Measurements from ENCODE around the gene AKAP13.
"Not testable (repeated sequence)": the region's sequence is repeated elsewhere in the genome, so short reads cannot be mapped to it uniquely, and the experiment has no call there.

The AKAP13 gene

DNA sequence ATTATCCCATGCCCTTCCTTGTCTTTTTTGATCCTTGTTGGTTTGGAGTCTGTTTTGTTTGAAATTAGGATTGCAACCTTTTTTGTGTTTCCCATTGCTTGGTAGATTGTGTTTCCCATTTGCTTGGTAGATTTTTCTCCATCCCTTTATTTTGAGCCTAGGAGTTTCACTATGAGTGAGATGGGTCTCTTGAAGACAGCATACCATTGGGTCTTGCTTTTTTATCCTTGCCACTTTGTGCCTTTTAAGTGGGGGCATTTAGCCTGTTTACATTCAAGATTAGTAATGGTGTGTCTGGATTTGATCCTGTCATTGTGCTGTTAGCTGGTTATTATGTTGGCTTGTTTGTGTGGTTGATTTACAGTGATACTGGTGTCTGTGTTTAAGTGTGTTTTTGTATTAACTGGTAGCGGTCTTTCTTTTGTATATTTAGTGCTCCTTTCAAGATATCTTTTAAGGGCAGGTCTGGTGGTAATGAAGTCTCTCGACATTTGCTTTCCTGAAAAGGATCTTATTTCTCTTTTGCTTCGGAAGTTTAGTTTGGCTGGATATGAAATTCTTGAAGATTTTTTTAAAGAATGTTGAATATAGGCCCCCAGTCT is 70.8 kb downstream of the AKAP13 start:
- DNase-seq = no peak

DNA sequence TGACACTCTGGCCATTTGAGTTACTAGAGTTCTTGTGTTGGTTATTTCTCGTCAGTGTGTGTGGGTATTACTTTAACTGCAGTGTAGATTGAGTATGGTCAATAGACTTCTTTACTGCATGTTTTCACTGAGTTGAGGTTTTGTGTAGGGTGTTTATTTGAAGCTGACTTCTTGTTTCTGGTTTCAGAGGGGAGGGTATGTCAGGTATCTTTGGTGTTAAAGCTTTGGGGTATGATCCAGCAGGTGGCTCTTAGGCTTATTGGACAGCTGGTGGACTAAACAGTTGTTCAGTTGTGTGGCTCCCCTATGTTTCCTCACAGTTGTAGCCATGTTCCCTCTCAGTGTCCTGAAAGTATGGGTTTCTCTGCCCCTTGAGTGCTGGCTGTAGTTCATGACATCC is 72.0 kb downstream of the AKAP13 start:
- DNase-seq = no peak

DNA sequence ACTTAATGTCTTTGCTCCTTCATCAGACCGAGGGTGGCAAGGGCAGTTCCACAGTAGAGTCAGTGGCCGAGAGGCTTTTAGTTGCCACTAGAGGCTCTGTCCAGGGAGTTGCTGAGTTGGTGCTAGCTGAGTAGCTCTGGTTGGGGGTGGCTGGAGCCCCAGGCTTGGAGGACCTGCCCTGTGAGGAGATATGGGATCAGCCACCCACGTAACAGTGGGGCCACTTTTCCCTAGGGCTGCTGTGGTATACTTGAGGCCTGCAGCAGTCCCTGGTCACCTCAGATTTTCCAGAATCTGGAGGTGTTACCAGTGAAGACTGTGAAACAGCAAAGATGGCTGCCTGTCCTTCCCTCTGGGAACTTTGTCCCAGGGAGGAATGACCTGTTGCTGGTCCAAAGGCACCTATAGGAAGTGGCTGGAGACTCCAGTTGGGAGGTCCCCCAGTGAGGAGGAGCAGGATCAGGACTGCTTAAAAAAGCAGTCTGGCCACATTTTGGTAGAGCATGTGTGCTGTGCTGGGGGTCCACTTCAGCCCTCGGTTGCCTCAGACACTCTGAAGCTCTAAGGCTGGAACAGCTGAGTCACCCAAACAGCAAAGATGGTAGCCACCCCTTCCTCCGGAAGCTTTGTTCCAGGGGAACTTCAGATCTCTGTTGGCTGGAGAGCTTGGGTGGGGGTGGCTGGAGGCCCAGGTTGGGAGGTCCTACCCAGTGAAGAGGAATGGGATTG is 72.9 kb downstream of the AKAP13 start:
- no peak for DNase-seq

DNA sequence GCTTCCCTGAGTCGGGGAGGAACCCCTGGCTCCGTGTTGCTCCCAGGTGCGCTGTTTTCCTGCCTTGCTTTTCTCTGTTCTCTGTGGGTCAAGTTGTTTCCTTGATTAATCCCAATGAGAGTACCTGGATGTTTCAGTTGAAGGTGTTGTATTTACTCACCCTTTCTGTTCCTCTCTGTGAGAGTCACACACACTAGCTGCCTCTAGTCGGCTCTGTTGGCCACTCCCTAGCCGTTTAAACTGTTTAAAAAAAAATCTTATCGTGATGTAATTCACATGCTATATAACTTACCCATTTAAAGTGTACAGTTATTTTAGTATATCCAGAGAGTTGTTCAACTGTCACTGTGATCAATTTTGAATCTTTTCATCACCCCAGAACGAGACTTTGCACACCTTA is 74.0 kb downstream of the AKAP13 start:
- DNase-seq = no peak

DNA sequence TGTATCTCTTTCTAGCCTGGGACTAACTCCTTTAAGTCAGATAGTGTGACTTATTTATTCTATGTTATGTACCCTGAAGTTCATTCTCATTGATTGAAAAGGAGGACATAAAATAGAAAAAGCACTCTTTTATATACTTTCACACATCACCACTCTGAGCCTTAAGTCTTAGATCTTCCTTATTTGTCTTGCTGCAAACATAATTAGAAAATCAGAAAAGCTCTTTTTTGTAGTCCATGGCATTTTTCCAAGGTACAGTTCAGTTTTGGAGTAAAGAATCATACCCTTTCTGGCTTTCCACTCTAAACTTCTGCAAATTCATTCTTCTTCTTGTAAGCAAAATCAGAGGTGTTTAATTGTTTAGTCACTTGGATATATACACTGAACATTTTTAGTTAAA is 75.5 kb downstream of the AKAP13 start:
- no peak for DNase-seq

DNA sequence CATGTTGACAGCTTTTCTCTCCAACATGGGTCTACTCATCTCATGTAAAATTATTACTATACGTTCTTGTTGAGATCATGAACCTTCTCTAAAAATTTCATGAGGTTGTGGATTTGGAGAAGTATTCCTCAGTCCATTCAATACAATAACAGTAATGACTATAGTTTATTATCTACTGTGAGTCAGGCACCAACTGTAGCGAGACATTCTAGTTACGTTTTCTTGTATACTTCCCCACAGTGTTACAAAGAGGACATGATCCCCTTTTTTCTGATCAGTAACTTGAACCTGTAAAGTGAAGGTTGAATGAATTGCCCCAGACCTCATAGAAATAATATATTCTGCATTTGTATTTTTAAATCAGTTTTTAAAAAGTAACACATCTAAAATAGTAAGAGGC is 76.4 kb downstream of the AKAP13 start:
- DNase-seq = no peak

DNA sequence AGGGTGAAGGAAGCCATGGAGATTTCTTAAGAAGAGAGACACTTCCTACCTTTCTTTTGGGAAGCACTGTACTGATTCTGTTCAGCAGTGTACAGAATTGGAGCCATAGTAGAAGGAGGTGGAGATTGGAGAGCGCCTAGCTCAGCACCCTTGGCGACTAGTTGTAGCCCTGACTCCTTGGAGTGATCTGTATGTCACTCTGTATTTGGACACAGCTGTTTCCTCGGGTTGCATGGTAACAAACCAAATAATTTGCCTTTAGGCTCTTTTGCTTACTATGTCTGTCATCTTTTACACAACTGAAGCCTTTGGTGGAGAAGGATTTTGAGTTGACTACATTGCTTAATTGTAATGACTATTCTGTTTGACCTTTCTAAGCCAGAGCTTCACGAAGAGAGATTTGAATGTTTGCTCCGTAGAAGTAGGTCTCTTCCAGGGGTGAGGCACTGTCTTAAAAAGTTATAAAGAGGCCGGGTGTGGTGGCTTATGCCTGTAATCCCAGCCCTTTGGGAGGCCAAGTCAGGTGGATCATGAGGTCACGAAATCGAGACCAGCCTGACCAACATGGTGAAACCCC is 77.1 kb downstream of the AKAP13 start:
- DNase-seq = no peak

DNA sequence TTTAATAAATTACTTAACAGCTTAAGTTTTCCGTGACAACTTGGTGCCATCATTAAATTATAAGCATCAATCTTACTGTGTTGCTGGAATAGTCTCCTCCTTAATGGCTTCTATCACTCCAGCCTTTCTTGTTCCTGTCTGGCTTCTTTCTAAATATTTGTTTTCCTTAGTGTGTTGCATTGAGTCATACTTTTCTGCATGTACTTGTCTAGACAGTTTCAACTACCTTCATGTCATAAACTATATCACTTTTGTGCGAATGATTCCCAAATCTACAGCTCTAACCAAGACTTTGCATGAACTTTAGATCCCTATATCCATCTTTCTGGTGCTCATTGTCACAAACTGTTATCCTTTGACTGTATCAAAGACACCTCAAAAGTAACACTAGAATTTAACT is 78.4 kb downstream of the AKAP13 start:
- no peak for DNase-seq

DNA sequence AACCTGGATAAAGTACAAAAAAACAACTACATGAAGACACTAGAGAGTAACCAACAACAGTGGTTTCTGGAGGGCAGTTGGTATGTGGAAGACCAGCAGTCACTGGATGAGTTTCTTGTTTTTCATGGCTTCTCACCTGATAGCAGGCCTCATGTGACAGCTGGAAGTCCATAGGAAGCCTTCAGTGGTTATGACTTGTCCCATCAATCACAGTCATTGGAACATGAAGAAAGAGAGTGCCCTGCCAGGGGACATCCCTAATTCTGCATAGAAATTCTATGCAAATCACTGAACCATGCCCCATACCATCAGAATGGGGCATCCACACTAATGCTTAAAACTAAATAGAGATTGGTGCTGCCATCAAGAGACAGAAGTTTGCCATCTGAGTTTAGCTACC is 81.6 kb downstream of the AKAP13 start:
- DNase-seq = no peak

DNA sequence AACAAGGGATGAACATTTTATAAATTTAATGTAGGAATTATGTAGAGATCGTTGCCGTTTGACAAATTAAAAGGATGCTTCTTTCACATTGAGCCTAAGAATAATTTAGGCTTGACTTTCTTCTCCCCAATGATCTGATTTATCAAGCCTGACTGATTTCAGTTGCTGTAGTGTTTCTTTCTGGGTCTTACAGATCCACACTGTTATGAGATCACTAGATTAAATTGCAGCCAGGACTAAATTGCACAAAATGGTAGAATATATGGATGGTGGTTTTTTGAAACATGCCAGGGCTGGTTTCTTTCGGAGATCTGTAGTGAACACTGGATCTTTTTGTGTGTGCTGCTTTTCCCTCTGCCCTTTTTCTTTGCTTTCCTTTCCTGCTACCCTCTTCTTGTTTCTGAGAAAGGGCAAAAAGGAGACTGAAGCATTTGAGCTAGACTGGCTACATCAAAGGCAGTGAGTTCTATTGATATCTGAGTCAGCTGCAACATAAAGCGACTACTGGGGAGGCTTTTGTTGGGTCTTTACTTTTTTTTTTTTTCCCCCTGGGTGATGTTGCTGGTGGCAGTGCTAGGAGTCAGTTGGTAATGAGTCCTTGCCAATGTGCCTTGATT is 83.0 kb downstream of the AKAP13 start:
- no peak for DNase-seq

DNA sequence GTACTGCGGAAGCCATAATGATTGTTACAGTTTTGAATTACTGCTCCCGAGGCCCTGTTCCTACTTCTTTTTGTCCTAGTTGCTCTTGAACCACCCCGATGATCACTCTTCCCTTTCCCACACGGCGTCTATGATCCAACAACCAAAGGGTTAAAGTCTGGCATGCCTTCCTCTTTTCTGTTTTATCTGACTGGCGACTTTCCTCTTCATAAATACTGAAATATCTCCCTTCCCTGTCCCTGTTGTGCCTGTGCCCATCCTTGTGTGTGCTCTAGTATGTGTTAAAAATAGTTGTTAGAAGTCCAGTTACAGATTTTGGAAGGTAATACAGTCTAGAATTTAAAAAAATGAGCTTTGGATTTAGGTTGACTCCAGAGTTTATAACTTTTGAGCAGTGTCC is 83.6 kb downstream of the AKAP13 start:
- no peak for DNase-seq

DNA sequence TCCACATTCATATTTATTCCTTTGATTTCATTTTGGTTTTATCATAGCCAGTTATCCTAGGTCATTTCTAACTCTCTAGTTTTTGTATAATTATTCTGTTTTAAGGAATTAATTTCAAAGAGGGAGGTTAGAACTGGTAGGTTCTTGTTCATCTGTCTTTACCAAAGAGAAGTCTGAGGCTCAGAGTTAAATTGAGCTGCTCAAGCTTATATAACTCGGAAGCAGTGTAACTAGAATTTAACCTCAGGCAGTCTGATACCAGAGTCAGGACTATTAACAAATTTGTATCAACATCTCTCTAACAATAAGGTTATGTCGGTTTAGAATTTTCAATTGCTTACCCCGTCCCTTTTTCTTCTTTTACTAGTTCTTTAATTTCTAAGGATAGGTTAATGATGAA is 84.1 kb downstream of the AKAP13 start:
- no peak for DNase-seq

DNA sequence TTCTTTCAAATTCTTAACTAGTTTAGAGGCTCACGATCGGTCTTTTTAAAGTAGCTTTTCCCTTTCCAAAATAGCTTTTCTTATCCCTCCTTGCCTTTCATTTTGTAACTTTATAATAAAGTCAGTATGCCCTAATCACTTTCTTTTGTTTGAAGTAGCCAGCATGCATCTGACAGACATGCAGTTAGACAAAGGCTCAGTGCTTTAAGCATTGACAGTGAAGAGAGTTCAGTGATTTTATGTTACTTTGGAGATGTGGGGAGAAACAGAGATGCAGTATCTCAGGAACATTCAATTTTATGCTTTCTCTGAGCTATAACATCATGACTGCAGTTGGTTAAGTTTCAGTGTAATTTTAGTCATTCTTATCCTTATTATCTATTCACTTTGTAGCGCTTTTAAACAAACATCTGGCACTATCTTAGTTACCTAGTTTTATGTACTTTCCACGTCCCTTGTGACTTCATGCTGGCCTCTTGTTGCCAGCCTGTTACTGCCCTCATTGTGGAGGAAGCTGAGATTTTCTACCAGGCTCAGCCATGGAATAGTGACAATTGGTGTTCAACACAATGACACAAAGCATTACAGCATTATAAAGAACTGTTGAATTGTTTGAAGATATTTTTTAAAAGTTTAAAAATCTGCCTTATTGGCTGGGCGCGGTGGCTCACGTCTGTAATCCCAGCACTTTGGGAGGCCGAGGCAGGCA is 90.3 kb downstream of the AKAP13 start:
- DNase-seq = no peak

DNA sequence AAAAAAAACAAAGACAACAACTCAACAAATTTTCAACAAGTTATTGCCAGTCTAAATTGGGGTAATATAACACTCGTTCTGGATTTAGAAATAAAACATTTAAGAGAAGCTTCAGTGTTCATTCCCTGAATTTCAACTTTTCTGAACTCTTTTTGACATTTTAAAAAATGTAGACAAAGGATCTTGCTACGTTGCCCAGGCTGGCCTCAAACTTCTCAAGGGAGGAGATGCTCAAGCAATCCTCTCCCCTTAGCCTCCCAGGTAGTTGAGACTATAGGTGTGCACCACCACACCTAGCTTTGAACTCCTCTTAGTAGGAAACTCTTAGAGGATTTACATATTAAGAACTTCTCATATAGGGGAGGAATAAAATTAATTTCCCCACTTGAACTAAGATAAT is 91.9 kb downstream of the AKAP13 start:
- DNase-seq = no peak

DNA sequence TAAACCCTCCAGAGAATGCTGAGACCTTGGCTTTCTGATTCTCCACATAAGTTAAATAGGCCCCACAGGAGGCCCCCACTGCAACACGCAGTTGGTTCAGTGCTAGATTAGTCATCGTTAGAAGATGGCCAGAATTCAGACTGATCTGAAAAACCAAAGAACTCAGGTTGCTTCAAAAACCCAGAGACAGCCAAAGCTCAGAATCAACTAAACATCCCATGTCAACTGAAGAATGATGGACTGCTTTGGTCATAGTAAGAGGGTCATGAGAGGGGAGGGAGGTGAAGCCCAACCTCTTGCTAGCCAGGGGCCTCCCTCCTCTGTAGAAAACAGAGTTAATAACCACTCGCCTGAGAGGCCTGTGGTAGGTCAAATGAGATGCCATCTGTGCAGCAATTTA is 93.1 kb downstream of the AKAP13 start:
- DNase-seq = peak; percentile 42

DNA sequence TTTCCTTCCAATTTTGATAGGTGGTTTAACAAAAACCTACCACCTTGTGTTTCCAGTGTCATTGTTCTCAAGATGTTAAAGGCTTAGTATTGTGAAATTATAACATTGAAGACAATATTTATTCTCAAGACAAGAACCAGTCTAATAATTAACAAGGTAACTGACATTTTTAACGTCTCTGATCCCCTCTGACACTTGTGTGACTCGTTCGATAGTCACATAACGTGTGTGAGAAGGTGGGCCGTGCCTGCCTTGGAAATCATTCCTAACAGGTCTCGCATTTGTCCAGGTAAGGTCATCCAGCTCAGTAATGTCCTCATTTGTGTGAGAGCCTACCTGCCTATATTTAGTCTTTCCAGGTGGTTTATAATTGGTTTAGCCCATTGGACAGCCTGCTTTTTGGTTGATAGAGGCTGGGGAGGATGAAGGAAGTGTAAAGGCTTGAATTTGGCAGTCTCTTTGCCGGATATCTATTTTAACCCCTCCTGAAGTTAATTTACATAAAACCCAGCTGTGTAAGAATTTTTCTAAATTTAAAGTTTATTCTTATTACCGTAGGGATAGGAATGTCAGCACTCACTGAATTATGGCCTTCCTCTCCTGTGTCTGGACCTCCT is 94.4 kb downstream of the AKAP13 start:
- DNase-seq = no peak

DNA sequence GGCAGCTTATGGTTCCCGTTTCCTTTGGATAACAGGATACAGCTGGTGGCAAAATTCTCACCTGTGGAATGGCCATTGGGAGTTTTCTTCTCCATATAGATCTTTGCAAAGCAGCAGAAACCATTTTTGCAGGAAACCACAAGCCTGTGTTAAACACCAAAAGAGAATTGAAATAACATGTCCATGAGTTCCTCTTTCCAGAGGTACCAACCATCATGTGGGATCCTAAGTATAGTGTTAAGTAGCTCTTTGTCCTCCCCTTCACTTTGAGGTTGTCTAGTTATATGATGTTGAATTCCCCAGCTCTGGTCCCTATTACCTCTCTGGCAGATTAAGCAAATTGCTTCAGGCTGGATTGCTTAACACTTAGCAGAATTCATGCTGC is 94.9 kb downstream of the AKAP13 start:
- no peak for DNase-seq

DNA sequence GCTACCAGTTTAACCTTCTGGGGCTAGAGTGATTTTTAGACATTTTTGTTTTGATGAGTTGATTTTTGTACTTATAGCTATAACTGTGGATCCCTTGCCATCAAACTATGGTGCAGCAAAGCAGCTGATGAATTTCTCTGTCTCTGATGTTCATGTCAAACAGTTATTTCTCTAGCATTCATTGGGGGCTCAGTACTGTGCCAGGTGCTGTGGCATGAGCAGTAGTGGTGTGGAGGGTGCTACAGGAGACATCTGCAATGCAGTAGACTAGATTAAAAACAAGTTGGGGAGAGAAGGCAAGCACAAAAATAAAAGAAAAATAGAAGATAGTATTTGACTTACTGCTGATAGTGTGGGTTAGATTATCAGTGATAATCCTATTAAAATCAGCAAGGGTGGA is 95.3 kb downstream of the AKAP13 start:
- no peak for DNase-seq

DNA sequence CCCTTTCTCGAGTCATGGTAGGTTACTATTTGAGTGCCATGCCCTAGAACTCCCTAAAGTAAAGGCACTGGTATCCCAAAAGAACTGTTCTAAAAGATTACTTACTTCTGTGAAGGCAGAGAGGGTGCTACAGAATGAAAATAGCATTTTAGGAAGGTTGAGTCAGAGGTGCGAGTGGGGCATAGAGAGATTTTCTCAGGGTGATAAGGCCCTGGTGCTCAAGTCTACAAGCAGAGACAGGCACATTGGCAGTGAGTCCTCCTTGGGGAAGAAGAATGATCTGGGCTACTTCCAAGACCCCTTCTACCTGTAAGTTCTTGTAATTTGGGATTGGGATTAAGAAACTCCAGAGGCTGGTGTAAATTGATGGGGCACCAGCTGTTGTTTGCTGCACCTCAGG is 96.7 kb downstream of the AKAP13 start:
- DNase-seq = no peak

DNA sequence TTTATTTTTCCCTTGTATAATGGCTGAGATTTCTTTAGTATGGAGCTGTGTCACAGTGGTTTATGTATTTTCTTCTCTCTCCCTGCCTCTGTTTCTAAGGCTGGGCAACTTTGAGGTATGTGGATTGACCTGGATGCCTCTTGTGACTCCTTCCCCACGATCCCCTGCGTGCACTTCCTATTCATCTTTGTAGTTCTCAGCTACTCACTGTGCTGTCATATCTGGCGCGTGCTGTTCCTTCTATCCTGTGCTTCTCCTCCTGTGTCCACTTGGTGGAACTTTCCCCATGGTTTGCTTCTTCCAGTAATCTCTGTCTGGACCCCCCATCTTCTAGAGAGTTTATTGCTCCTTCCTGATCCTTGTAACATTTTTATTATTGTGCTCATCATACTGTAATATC is 97.3 kb downstream of the AKAP13 start:
- no peak for DNase-seq

DNA sequence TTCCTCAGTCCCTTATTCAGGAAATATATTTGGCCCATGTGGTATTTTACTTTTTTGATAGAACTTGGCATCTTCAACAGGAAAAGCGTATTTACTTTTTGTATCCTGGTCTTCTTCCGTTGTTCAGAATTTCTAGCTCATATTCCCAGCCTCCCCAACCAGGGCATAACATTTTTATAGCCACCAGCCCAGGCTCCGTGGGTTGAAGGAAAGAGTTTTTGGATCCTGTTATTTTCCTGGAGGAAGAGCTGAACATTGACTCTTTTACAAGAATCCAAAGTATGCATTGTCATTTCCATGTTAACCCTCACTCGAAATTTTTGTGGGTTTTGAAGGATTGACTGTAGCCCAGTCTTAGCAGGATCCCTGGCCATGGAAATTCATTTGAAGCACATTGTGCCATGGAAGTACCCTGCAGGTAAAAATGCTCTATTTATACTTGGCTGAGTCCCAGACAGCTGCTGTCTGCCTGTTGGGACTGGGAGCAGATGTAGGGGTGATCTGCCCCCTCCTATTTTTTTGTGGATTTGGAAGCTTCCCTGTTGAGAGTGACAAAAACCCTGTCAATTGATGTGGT is 98.8 kb downstream of the AKAP13 start:
- DNase-seq = peak; percentile 74

DNA sequence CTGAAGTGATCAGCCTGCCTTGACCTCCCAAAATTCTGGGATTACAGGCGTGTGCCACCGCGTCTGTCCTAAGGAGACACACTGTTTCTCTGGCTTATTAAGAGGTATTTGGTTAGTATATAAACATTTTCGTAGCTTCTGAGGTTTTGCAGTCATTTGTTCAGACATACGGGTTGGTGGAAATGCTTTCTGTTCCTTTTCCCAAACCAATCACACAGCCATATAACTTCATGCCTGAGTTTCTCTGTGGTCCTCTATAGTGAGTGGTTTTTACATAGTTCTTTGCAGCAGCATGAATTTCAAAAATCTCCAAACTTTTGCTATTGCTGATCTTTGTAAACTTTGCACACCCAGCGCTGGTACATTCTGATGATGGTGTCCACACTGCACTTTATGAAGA is 100.5 kb downstream of the AKAP13 start:
- no peak for DNase-seq

DNA sequence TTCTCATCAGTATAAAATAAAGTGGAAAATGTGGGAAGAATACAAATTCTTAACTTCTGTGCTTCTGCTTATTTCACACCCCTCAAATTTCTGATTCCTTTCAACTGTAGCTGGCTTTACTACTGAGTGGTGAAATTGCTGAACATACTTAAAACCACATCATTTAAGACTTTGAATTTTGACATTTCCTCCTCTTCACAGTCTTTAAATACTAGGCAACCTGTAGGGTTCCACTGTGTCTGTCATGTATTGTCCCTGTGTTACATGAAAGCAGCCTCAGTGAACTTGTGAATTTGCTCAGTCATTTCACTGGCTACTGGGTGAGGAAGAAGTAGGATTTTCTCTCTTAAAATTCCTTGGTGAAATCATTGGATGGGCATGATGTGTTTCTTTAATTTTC is 101.1 kb downstream of the AKAP13 start:
- DNase-seq = not testable (repeated sequence)
